Hypothalamus (tissue), 51 donors: ENCODE measurements around the gene ABHD12.
A peak's percentile ranks its signal among the peaks of the same experiment; 100 is the strongest.
"Not testable (repeated sequence)": the region's sequence is repeated elsewhere in the genome, so short reads cannot be mapped to it uniquely, and the experiment has no call there.

Source experiments
- DNase-seq, 51 donors: peaks; one replicate each; lab custom pipeline; 2025; lab: John Stamatoyannopoulos, UW

Gene ABHD12

DNA sequence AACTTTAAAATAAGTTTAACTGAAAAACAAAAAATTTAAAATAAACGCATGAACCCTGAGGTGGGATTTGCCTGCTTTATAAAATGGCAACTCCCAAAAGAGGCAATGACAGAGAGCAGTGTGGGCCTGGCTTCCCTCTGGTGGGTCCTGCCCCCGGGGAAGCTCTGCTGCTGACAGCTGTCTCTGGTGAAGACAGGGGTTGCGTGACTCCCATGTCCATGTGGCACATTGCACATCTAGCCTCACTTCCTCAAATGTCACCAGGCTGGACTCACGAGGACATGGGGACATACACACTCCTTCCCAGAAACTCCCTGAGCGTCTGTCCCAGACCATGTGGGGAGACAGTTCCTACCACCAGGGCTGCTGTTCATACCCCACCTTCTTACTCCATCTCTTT lies 66.2 kb downstream of the ABHD12 start:
- peak in 7 of 51 donors; percentile 28 to 49 (median 35) for DNase-seq

DNA sequence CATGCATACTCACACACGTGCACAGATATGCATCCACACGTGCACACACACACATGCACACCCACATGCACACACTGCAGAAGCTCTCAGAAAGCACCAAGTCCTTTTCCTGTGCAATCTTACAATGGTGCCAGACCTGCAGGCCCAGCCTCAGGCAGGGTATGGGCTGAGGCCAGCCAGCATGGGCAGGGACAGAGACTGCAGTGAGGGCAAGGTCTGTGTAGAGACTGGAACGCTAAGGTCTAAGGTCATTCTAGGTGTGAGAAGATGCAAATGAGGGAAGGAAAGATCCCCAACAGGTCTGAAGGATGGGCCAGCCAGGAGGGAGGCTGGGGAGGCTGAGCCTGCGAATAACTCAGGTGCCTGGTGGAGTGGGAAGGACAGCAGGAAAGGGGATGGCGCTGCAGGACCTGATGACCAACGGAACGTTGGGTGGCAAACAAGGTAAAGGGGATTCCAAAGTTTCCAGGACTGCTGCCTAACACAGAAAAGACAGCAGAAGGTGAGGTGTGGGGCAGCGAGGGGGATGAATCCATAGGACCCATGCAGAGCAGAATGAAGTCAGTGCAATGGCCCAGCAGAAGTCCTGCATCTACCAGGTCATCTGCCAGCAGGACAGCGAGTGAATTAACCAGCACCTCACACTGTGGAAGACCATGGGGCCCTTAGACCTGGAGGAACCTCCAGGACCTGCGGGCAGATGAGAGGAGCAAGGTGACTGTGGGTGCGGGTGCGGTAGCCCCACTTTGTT lies 67.0 kb downstream of the ABHD12 start:
- DNase-seq = no peak

DNA sequence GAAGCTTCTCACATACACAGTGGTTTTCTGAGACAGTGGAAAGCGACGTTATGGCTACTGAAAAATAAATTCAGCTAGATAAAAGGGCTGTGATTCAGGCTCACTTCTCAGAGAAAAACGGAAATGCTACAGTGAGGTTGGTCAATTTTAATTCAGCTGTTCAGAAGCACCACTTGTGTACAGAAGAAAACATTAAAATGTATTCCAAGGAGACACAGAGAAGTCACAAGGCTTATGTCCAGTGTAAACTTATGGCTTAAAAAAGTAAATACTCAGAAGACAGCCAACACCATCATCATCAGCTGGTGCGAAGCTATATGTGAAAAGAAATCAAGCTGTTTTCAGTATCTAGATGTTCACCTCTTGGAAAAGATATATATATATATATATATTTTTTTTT lies 68.6 kb downstream of the ABHD12 start:
- no peak for DNase-seq

DNA sequence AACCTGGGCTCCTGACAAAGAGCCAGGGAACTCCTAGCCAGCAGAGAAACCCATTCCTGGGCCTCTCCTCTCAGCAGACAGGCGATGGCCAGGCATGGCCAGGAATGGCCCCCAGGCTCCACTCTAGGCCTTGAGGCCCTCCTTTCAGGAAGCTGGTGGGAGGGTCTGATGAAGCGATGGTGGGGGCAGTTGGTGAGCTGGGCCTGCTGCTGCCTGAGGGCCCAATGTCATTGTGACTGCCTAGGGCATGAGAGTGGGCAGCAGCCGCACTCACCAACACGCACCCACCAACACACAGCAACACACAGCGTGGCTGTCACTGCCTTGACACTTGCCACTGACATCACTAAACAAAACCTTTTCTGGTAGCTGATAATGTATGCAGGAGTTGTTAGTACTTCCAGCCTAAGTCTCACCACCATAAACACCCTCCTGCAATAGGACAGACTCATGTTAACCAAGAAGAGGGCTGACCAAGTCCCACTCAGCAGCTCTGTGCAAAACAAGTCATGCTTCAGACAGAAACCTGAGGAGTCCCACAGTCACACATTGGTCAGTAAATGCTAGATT lies 69.3 kb downstream of the ABHD12 start:
- DNase-seq = no peak

DNA sequence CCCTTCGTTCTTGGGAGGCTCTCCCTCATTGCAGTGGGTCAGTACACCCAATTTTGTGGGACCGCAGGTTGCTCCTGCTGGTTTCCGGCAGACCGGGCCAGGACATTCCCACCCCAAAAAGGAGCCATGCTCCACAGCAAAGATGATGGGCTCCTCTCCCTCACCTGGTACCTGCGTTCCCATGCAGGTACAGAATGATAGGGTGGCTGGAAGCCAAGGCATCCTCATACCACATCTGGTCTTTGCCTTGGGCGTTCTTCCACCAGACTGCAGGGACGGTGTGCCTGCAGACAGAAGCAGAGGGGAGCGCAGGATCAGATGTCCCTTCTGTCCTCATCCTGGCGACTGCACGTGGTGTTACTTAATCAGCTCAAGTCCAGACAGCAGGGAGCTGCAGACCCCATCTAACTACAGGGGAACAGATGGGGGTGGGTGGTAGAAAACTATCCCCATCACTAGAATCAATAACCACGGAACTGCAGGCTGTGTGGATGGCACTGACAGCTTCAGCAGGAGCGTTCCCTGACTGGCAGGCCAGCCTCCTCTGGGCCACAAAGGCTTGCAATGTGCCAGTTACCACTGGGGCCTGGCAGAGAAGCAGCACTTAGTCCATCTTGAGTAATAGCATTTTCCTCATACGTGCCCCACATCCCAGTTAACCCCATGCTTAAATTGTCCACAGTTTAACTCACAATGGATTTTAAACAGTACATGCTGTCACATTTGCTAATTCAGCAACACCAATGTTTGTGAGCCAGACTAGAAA lies 70.4 kb downstream of the ABHD12 start:
- DNase-seq = peak in 1 of 51 donors; percentile 36

DNA sequence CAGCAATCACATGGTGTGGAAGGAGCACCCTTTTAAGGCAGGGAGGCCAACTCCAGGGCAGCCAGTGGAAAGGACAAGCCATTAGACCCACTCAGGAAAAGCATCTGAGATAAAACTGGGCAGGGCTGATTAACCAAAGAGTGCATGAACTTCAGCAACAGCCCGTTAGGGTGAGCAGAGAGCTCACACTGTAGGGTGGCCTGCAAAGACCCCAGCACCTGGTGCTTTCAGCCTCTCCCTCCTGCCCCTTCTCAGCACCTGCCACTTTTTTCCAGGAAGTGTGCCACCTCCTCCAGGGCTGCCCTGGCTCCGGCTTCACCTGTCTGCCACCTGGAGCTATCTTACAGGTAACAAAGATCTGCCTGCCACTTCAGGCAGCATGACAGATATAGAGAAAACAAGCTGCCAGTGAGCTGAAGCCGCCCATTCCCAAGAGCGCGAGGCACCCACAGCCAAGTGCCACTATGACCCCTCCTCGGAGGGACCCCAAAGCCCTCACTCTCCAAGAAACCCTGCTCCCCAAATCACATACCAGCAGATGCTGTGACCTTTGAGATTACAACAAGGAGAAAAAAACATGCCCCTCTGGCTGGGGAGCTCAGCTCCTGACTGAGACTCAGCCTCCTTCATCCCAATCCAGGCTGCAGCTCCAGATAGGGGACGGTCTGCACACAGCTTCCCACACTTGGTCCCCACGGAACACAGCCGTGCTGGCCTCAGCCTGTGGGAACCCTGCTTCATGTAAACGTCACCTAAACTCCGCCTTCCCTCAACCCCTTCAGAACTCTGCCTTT lies 71.2 kb downstream of the ABHD12 start:
- DNase-seq = peak in 4 of 51 donors; percentile 30 to 34 (median 32)

DNA sequence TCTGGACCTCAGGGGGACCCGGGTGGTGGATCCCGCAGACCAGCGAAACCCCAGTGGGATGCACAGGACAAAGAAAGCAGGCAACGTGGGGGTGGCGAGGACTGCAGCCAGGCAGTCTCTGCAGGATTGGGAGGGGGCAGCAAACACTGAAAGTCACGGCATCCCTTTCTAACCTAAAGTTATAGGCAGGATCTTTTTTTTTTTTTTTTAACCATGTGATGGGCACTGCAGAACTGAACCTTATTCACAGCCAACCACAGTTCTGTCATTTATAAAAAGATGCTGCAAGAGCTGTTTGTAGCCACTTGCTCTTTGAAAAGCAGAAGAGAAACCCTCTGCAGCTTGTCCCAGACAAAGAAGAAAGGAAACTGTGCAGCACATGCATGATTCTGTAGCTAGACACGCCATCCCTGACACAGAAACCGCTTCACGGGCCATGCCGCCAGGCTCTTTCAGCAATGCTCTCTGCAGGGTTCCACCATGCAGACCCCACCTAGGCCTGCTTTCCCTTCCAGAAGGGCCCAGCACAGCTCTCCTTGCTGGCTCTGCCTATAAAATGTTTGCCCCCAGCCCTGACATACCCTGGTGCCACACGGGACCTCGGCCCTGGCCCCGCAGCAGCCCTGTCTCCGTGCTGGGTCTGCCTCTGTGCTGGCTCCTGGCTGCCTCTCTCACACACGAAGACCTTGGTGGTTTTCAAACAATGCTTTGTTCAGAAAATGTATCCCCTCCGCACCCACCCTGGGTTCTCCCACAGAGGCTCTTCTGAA lies 72.0 kb downstream of the ABHD12 start:
- DNase-seq = peak in 13 of 51 donors; percentile 16 to 65 (median 41)

DNA sequence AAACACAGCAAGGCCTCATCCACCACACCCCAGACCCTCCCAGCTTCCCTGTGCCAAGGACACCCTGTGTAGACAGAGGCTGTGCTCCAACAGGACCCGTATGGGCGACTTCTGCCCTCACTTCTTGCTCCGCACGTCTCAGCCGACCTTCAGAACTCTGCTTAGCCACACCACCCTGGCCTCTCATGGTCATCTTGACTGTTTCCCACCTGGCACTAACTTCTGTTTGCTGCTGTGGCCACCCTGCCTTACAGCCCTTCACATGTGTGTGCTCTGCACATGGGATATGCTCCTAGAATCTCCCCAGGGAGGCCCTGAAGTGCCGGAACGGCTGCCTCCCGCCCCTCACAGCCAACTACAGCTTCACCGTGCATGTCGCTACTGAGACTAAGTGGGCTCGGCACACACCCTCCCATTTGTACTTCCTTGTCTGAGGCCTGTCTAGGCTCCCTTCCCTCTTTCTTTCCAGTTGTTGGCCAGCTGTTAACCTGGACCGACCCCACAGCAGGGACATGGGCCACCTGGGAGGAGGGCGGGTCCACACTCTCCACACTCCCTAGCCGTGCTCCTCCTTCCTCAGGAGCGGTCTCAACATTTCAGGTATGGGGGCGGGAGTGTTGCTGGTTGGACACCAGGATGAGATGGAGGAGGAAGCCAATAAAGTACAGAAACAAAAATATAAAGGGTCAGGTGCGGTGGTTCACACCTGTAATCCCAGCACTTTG lies 73.1 kb downstream of the ABHD12 start:
- no peak for DNase-seq

DNA sequence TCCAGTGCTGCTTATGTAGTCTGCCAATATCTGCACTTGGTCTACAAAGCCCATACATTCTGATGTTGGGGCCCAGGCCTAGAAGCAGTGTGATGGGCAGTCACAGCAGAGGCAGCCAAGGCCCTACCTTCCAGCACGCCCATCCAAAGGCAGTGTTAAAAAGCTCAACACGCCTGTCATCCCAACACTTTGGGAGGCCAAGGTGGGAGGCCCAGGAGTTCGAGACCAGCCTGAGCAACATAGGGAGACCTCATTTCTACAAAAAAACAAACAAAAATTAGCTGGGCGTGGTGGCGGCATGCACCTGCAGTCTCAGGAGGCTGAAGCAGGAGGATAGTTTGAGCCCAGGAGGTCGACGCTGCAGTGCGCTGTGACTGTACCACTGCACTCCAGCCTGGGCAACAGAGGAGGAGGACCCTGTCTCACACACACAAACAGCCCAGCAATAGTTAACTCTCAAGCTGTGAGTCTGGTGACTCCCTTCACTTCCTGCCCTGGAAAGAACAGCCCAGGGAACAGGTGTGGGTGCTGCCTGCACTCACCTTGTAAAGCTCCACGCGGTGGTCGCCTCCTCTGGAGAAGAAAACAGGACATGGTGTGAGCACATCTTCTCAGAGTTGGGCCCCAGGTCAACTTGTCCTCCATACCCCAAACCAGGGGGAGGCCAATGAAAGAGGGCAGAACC lies 74.0 kb downstream of the ABHD12 start:
- DNase-seq = no peak

DNA sequence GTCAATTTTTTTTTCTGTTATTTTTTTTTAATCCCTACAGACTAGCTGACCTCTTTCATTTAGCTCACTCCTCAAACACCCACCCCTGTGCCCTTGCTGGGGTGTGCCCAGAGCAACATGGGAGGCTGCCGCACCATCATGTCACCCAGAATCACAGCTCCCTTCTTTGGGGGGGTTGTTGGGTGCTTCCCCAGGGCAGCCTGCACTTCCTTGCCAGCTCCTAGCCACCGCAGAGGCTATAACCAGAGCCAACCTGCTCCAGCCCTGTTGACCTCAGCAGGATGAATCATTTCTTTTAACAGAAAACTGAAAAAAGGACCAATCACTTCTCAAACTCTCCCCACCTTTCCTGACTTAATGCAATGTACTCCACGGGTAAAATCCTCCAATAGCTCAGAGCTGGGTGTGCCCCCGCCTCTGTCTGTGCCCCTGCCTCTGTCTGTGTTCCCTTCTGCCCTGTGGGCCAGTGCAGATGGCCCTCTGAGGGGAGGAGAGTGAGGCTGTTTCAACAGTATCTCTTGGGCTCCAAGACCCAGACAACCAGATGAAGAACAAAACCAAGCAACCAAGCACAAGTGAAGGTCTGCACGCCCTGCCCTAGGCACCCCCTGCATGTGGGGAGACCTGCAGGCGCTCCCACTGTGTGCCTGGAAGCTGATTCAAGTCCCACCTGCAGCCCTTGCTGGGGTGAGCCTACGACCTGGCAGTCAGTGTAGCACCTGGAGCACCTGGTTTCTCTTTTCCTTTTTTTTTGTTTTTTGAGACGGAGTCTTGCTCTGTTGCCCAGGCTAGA lies 75.0 kb downstream of the ABHD12 start:
- no peak for DNase-seq

DNA sequence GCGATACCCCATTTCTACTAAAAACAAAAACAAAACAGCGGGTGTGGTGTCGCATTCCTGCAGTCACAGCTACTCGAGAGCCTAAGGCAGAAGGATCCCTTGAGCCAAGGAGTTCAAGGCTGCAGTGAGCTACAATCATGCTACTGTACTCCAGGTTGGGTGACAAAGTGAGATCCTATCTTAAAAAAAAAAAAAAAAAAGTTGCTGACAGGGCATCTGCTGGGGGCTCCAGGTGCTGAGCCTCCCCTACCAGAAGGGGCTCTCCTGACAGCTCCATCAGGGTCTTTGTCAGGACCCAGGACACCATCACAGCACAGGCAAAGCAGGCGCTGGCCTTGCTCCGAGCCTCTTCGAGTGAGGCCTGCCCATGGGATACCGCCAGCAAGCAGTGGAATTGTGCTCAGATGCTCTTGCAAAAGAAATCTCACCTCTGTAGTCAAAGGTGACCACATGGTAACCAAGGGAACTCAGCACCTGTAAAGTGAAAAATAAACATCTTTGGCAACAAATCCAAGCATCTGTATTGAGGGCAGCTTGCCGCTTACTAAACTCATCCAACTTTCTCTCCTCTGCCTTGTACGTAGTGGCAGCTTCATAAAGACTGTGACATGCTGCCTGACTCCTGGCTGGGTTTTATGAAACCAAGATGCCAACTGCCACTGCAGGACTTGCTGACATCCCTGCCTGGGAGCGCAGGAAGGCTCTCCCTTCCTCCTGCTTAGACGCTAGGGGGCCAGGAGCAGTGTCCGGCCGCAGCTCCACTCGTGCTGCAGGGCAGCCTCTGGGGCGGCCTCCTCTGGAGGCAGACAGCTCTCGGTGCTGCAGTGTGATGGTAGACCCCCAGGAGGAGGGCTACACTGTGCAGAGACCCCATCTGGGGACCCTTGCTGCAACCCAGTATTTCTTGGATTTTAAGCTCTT lies 75.9 kb downstream of the ABHD12 start:
- DNase-seq = no peak

DNA sequence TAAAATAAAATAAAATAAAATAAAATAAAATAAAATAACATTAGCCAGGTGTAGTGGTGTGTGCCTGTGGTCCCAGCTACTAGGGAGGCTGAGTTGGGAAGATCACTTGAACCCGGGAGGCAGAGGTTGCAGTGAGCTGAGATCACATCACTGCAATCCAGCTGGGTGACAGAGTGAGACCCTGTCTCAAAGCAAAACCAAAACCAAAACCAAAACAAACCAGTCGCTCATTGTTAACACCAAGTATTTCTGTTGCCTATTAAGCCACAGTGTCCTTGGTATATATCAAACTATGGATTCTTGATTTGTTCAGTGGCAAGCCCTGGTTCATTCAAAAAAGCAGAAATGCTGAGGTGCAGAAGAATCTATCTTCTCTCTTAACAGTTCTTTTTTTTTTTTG lies 77.0 kb downstream of the ABHD12 start:
- DNase-seq = no peak

DNA sequence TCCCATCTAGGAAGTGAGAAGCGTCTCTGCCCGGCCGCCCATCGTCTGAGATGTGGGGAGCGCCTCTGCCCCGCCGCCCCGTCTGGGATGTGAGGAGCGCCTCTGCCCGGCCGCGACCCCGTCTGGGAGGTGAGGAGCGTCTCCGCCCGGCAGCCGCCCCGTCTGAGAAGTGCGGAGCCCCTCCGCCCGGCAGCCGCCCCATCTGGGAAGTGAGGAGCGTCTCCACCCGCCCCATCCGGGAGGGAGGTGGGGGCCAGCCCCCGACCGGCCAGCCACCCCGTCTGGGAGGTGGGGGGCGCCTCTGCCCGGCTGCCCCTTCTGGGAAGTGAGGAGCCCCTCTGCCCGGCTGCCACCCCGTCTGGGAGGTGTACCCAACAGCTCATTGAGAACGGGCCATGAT lies 77.9 kb downstream of the ABHD12 start:
- DNase-seq = not testable (repeated sequence)

DNA sequence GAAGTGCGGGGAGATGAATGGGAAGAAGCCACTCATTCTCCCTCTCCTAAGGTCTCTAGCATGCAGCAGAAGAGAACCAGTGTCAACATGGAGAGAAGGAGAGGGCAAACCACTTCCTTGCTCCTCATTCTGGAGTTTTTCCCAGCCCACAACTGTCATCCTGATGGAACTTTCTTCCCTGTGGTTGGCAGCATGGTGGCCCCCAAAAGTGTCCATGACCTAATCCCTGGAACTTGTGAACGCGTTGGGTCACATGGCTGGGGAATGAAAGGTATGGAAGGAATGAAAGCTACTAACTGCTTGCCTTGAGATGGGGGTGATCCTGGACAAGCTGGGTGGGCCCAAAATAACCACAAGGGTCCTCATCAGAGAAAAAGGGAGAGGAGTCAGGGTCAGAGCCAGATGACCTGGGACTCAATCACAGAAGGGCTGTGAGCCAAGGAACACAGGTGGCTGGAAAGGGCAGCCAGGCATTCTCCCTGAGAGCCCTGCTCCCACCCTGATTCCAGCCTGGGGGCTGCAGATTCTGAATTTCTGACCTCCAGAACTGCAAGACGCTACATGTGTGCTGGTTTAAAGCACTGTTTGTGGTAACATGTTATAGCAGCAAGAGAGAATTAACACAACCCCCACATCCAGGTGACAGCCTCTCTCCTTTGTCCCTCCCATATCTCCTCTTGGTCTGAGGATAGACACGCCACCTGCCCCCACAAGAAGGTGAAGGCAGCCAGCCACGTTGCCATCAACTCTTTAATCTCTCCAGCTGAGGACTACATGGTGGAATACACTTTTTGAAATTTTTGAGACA lies 79.5 kb downstream of the ABHD12 start:
- no peak for DNase-seq

DNA sequence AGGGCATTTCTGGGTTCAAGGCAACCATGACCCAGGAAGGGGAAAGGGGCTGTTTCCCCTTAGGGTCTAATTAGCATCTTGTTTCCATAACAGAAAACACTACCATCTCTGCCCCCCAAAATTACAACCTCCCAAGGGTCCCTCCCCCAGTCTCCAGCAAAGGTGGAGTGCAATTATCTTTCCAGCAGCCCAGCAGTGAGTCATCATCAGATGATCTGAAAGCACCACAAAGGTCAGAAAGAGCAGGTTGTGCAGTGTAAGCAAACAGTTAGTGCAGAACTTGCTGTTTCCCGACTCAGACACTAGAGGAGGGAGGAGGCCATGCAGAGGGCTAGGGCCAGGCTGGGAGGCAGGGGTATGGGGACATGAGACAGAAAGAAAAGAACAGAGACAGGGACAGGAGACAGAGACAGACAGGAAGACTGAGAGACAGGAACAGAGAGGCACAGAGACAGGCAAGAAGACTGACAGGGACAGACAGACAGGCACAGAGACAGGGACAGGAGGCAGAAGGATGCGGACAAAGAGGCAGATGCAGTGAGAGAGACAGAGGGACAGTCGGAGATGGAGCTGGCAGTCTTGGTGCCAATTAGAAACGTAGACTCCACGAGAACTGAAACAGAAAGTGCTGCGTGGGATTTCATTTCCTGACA lies 80.2 kb downstream of the ABHD12 start:
- DNase-seq = peak in 26 of 51 donors; percentile 4 to 79 (median 40)
